Liver (tissue), 9 donors: ENCODE data around the gene MIF4GD. TPM values are rescaled to one million over a fixed set of nuclear protein-coding genes. Genes with fewer than 3 reads are reported as not detected.

Source experiments
- DNase-seq: peaks from one replicate; pipeline ENCODE4 v3.0.0-alpha.2; 2017; ENCODE audit warnings: low spot score
- H3K27ac ChIP-seq, 2 donors: one replicate each; pipeline ENCODE4 v1.7.0; 2013; ENCODE audit warnings: inconsistent platforms in 2 of 2, low read length in 2 of 2, control low read depth in 1 of 2, low read depth in 1 of 2, mild to moderate bottlenecking in 1 of 2
- H3K27me3 ChIP-seq, 4 donors: one replicate each; pipeline versions ENCODE4 v1.6.1 to v1.7.0; 2013; ENCODE audit warnings: low read length in 3 of 4, inconsistent platforms in 1 of 4, mild to moderate bottlenecking in 1 of 4, moderate library complexity in 1 of 4; ENCODE audit not compliant: control insufficient read depth in 4 of 4, insufficient read depth in 4 of 4
- H3K36me3 ChIP-seq, 4 donors: one replicate each; pipeline versions ENCODE4 v1.6.1 to v1.7.0; 2013; ENCODE audit warnings: low read length in 3 of 4, mild to moderate bottlenecking in 3 of 4, low read depth in 1 of 4, moderate library complexity in 1 of 4; ENCODE audit not compliant: control insufficient read depth in 4 of 4, insufficient read depth in 3 of 4
- H3K4me1 ChIP-seq, 4 donors: one replicate each; pipeline versions ENCODE4 v1.6.1 to v1.7.0; 2013; ENCODE audit warnings: low read length in 3 of 4, mild to moderate bottlenecking in 3 of 4, moderate library complexity in 1 of 4; ENCODE audit not compliant: control insufficient read depth in 4 of 4, insufficient read depth in 4 of 4
- H3K4me3 ChIP-seq, 3 donors: one replicate each; pipeline versions ENCODE4 v1.6.1 to v1.7.0; 2013; ENCODE audit warnings: low read length in 3 of 3, control low read depth in 1 of 3, low read depth in 1 of 3, mild to moderate bottlenecking in 1 of 3
- H3K9ac ChIP-seq, 2 donors: one replicate each; pipeline ENCODE4 v1.7.0; 2013; ENCODE audit warnings: low read length in 2 of 2, mild to moderate bottlenecking in 2 of 2, moderate library complexity in 2 of 2, control low read depth in 1 of 2, low read depth in 1 of 2
- H3K9me3 ChIP-seq, 4 donors: one replicate each; pipeline versions ENCODE4 v1.6.1 to v1.7.0; 2013; ENCODE audit warnings: low read length in 3 of 4; ENCODE audit not compliant: control insufficient read depth in 4 of 4
- ATF3 ChIP-seq: IDR thresholded peaks from 2 replicates; pipeline ENCODE4 v1.6.1; 2016; ENCODE audit warnings: antibody characterized with exemption
- CTCF ChIP-seq: fragments of 150-350 bp; IDR thresholded peaks from 2 replicates; pipeline ENCODE4 v1.5.1; 2017; ENCODE audit warnings: improper control_type of control experiment, low read depth, low read length; ENCODE audit not compliant: missing input control
- EGR1 ChIP-seq, 2 donors: IDR thresholded peaks; 2 replicates each; pipeline ENCODE4 v1.6.1; 2016 to 2018; ENCODE audit warnings: antibody characterized with exemption in 2 of 2, low read depth in 2 of 2
- FOXA1 ChIP-seq: IDR thresholded peaks from 2 replicates; pipeline ENCODE4 v1.6.1; 2016; ENCODE audit warnings: antibody characterized with exemption
- FOXA2 ChIP-seq: IDR thresholded peaks from 2 replicates; pipeline ENCODE4 v1.6.1; 2016; ENCODE audit warnings: antibody characterized with exemption
- GABPA ChIP-seq, 2 donors: IDR thresholded peaks in 1 of 2; conservative IDR thresholded peaks in 1 of 2; 2 replicates each; pipeline ENCODE4 v1.6.1; 2016; ENCODE audit warnings: antibody characterized with exemption in 2 of 2, mild to moderate bottlenecking in 1 of 2, moderate library complexity in 1 of 2
- HNF4A ChIP-seq, 2 donors: conservative IDR thresholded peaks; 2 replicates each; pipeline ENCODE4 v1.6.1; 2016; ENCODE audit warnings: antibody characterized with exemption in 2 of 2, mild to moderate bottlenecking in 2 of 2
- HNF4G ChIP-seq: IDR thresholded peaks from 2 replicates; pipeline ENCODE4 v1.6.1; 2016; ENCODE audit warnings: antibody characterized with exemption
- JUND ChIP-seq, 2 donors: IDR thresholded peaks; 2 replicates each; pipeline ENCODE4 v1.6.1; 2016; ENCODE audit warnings: antibody characterized with exemption in 2 of 2
- MAX ChIP-seq: IDR thresholded peaks from 2 replicates; pipeline ENCODE4 v1.6.1; 2016; ENCODE audit warnings: antibody characterized with exemption
- NR2F2 ChIP-seq: IDR thresholded peaks from 2 replicates; pipeline ENCODE4 v1.6.1; 2016; ENCODE audit warnings: antibody characterized with exemption
- RAD21 ChIP-seq, 2 donors: IDR thresholded peaks; 2 replicates each; pipeline ENCODE4 v1.6.1; 2016; ENCODE audit warnings: antibody characterized with exemption in 2 of 2, mild to moderate bottlenecking in 2 of 2
- REST ChIP-seq: IDR thresholded peaks from 2 replicates; pipeline ENCODE4 v1.6.1; 2016; ENCODE audit warnings: antibody characterized with exemption, mild to moderate bottlenecking
- RXRA ChIP-seq, 2 donors: IDR thresholded peaks; 2 replicates each; pipeline ENCODE4 v1.6.1; 2017 to 2018; ENCODE audit warnings: antibody characterized with exemption in 2 of 2, mild to moderate bottlenecking in 1 of 2
- SP1 ChIP-seq: IDR thresholded peaks from 2 replicates; pipeline ENCODE4 v1.6.1; 2018; ENCODE audit warnings: antibody characterized with exemption, mild to moderate bottlenecking
- TAF1 ChIP-seq: conservative IDR thresholded peaks from 2 replicates; pipeline ENCODE4 v1.6.1; 2016; ENCODE audit warnings: antibody characterized with exemption, mild to moderate bottlenecking
- YY1 ChIP-seq: IDR thresholded peaks from 2 replicates; pipeline ENCODE4 v1.6.1; 2016; ENCODE audit warnings: antibody characterized with exemption, mild to moderate bottlenecking
- ZBTB33 ChIP-seq: IDR thresholded peaks from 2 replicates; pipeline ENCODE4 v1.6.1; 2016; ENCODE audit warnings: antibody characterized with exemption
- WGBS: extraction: QIAGEN DNeasy Blood & Tissue Kit; methylation state at CpG from one replicate; pipeline ENCODE4 v1.1.7; 2013; 5-methylcytosine and 5-hydroxymethylcytosine counted together
- polyA plus RNA-seq, 2 donors: library from polyadenylated mRNA; stranded (reverse) in 1 of 2; unstranded in 1 of 2; fragments of 200-250 nt in 1 of 2; fragments of >200 nt in 1 of 2; fragmentation: Nextera tagmentation in 1 of 2; extraction: Ambion mirVana in 1 of 2; gene quantifications; one replicate each; pipeline versions ENCODE4 v1.2.1 to v1.2.3, GENCODE V29; 2013 to 2015
- total RNA-seq, 2 donors: library from RNA; depleted of rRNA; stranded (reverse); fragments of >200 nt; gene quantifications; one replicate each; pipeline ENCODE4 v1.2.3, GENCODE V29; 2014
- donor health status: healthy.
- donor health status: healthy.
- donor health status: healthy.
- donor health status: healthy.
- donor health status: healthy.

MIF4GD gene
- total and polyA plus RNA-seq, 4 donors: 6.2 to 13.6 (median 9.7) TPM

- DNase-seq: peak; percentile 51
- Histone ChIP-seq H3K27ac (peak overlapping the region; percentile 42 to 77), H3K9ac (no peak overlapping the region), H3K9me3 (no peaks in the 10 kb centered on the region), H3K27me3 (no peaks in the 10 kb centered on the region), H3K4me3 (no peak overlapping the region), H3K4me1 (peaks cover 3 to 25% (median 18%) of the 10 kb centered on the region in 4 donors), H3K36me3 (no peaks in the 10 kb centered on the region)
- TF ChIP-seq GABPA (IDR thresholded peaks at IDR 0.05 in 1 of 2, conservative IDR thresholded peaks at IDR 0.05 in 1 of 2) (no peak), FOXA1 (peak; percentile 25), YY1 (no peak), ATF3 (no peak), JUND (IDR thresholded peaks at IDR 0.05) (peak in 1 of 2 donors; percentile 51), CTCF (no peak), RXRA (IDR thresholded peaks at IDR 0.05) (peak; percentile 85 to 86), FOXA2 (no peak), HNF4G (peak; percentile 92), ZBTB33 (no peak), RAD21 (IDR thresholded peaks at IDR 0.05) (peak; percentile 7 to 35), SP1 (peak; percentile 98), NR2F2 (no peak), REST (peak; percentile 54), HNF4A (conservative IDR thresholded peaks at IDR 0.05) (peak; percentile 95 to 96), MAX (peak; percentile 38), TAF1 (no peak), EGR1 (IDR thresholded peaks at IDR 0.05; ENCODE audit: low read depth in 2 of 2) (no peak)
- WGBS: 32% methylated on average over 20 of the region's 20 CpGs
Measured at GRCh38 chr17:75308732-75309629, 38.0 kb upstream of the MIF4GD start.
